ENCODE measurements around the gene MADCAM1. TPM values are rescaled to one million over a fixed set of nuclear protein-coding genes. Genes with fewer than 3 reads are reported as not detected.

MADCAM1 gene
- total and polyA plus RNA-seq, 2 donors (not counting 1 experiment from before 2014, with no cell fraction given): 0.70 to 2.5 TPM

GRCh38 chr19:501646-502045 is 5.4 kb downstream of the MADCAM1 start:
- Histone ChIP-seq H3K27ac (ENCODE audit: low read length in 2 of 2) (no peak overlapping the region), H4K20me1 (ENCODE audit: control insufficient read depth, insufficient read depth, low read length, poor library complexity, severe bottlenecking) (no peaks in the 10 kb centered on the region), H3K9ac (ENCODE audit: low read length) (no peak overlapping the region), H3K36me3 (replicated peaks in 1 of 2; ENCODE audit: control extremely low read depth in 1 of 2, control insufficient read depth in 1 of 2, extremely low read depth in 1 of 2, insufficient read depth in 2 of 2, low read length in 1 of 2) (no peaks in the 10 kb centered on the region), H3K27me3 (replicated peaks in 1 of 4; ENCODE audit: control extremely low read depth in 1 of 4, control insufficient read depth in 3 of 4, insufficient read depth in 4 of 4, low read length in 3 of 4) (peaks cover 0 to 22% (median 6%) of the 10 kb centered on the region in 4 experiments), H3K4me3 (ENCODE audit: control extremely low read depth in 1 of 5, extremely low read depth in 1 of 5, insufficient read depth in 1 of 5, low read depth in 2 of 5, low read length in 4 of 5) (no peak overlapping the region), H3K79me2 (ENCODE audit: control insufficient read depth, insufficient read depth, low read length) (no peaks in the 10 kb centered on the region), H2AFZ (ENCODE audit: insufficient read depth, low read depth, low read length, poor library complexity, severe bottlenecking) (no peak overlapping the region), H3K4me1 (ENCODE audit: control insufficient read depth in 2 of 2, insufficient read depth in 2 of 2, low read length in 2 of 2) (peaks cover 15 to 20% of the 10 kb centered on the region in 2 donors), H3K4me2 (replicated peaks; ENCODE audit: low read depth, low read length, poor library complexity, severe bottlenecking) (no peak overlapping the region), H3K9me3 (ENCODE audit: control extremely low read depth in 1 of 3, control insufficient read depth in 2 of 3, insufficient read depth in 1 of 3, low read length in 2 of 3) (peaks cover 0 to 25% (median 0%) of the 10 kb centered on the region in 3 donors)
- Mint-ChIP-seq H3K9me3 (ENCODE audit: insufficient read depth) (peaks cover 2% of the 10 kb centered on the region), H3K27me3 (peaks cover 12% of the 10 kb centered on the region), H3K27ac (no peak overlapping the region), H3K4me1 (peaks cover 12% of the 10 kb centered on the region), H3K4me3 (no peak overlapping the region)
- DNase-seq: no peak
- intact Hi-C loops (cut with micrococcal nuclease): loop anchor here (10.0 kb wide), 1 partner anchor 157 kb away; the partner anchor contains the start of gene MIER2
- POLR2A ChIA-PET: no interaction called here
- ATAC-seq (ENCODE audit: low read depth): no peak
- no peak for TF ChIP-seq EZH2 (IDR thresholded peaks at IDR 0.05; ENCODE audit: borderline replicate concordance, insufficient read depth, low read depth, low read length, poor library complexity, severe bottlenecking)
- TF ChIP-seq CTCF (IDR thresholded peaks at IDR 0.05): no peak
- 81% methylated on average over 14 of the region's 17 CpGs for WGBS (ENCODE audit: insufficient coverage)
- CTCF ChIA-PET: no interaction called here

GRCh38 chr19:504616-505015 is 8.3 kb downstream of the MADCAM1 start:
- no peak overlapping the region for H2AFZ ChIP-seq (ENCODE audit: insufficient read depth, low read depth, low read length, poor library complexity, severe bottlenecking)
- peaks cover 0 to 2% (median 0%) of the 10 kb centered on the region in 4 experiments for H3K27me3 ChIP-seq (replicated peaks in 1 of 4; ENCODE audit: control extremely low read depth in 1 of 4, control insufficient read depth in 3 of 4, insufficient read depth in 4 of 4, low read length in 3 of 4)
- no peaks in the 10 kb centered on the region for H3K36me3 ChIP-seq (replicated peaks in 1 of 2; ENCODE audit: control extremely low read depth in 1 of 2, control insufficient read depth in 1 of 2, extremely low read depth in 1 of 2, insufficient read depth in 2 of 2, low read length in 1 of 2)
- H3K9me3 Mint-ChIP-seq (ENCODE audit: insufficient read depth): peaks cover 2% of the 10 kb centered on the region
- WGBS (ENCODE audit: insufficient coverage): 97% methylated on average over 14 of the region's 14 CpGs
- peaks cover 11 to 21% of the 10 kb centered on the region in 2 donors for H3K4me1 ChIP-seq (ENCODE audit: control insufficient read depth in 2 of 2, insufficient read depth in 2 of 2, low read length in 2 of 2)
- H3K27me3 Mint-ChIP-seq: no peaks in the 10 kb centered on the region
- no peak for ATAC-seq (ENCODE audit: low read depth)
- peaks cover 0 to 10% (median 0%) of the 10 kb centered on the region in 3 donors for H3K9me3 ChIP-seq (ENCODE audit: control extremely low read depth in 1 of 3, control insufficient read depth in 2 of 3, insufficient read depth in 1 of 3, low read length in 2 of 3)
- no peak overlapping the region for H3K9ac ChIP-seq (ENCODE audit: low read length)
- no peak overlapping the region for H3K4me3 ChIP-seq (ENCODE audit: control extremely low read depth in 1 of 5, extremely low read depth in 1 of 5, insufficient read depth in 1 of 5, low read depth in 2 of 5, low read length in 4 of 5)
- H3K27ac ChIP-seq (ENCODE audit: low read length in 2 of 2): no peak overlapping the region
- peaks cover 20% of the 10 kb centered on the region for H3K4me1 Mint-ChIP-seq
- no peak overlapping the region for H3K27ac Mint-ChIP-seq
- TF ChIP-seq CTCF (IDR thresholded peaks at IDR 0.05) (no peak), EZH2 (IDR thresholded peaks at IDR 0.05; ENCODE audit: borderline replicate concordance, insufficient read depth, low read depth, low read length, poor library complexity, severe bottlenecking) (no peak)
- H3K79me2 ChIP-seq (ENCODE audit: control insufficient read depth, insufficient read depth, low read length): peaks cover 19% of the 10 kb centered on the region
- no peak overlapping the region for H3K4me3 Mint-ChIP-seq
- no peak for DNase-seq
- H4K20me1 ChIP-seq (ENCODE audit: control insufficient read depth, insufficient read depth, low read length, poor library complexity, severe bottlenecking): peaks cover 22% of the 10 kb centered on the region
- H3K4me2 ChIP-seq (replicated peaks; ENCODE audit: low read depth, low read length, poor library complexity, severe bottlenecking): no peak overlapping the region
- ChIA-PET POLR2A (no interaction called here), CTCF (no interaction called here)
- intact Hi-C loops (cut with micrococcal nuclease): loop anchor here (5.0 to 10.0 kb wide), 2 partner anchors 160 to 738 kb away; partner anchors contain the start of genes ATP5F1D and MIER2

Measured in B cell (primary cell).